Coronary artery (tissue), 2 donors: ENCODE data around the gene RGMA.

Experiments
- DNase-seq: peaks from one replicate; pipeline ENCODE4 v3.0.0-alpha.2; 2017; ENCODE audit warnings: low spot score
- H3K27ac ChIP-seq, 2 donors: fragments of 200-600 bp; sonication (generic); one replicate each; pipeline ENCODE4 v1.5.1; 2016 to 2019
- H3K4me3 ChIP-seq: fragments of 200-600 bp; sonication (generic); 2 replicates; pipeline ENCODE4 v1.5.1; 2016; ENCODE audit warnings: mild to moderate bottlenecking, moderate library complexity
- CTCF ChIP-seq: fragments of 200-600 bp; sonication (generic); IDR thresholded peaks from one replicate; pipeline ENCODE4 v1.5.1; 2019; ENCODE audit warnings: antibody characterized with exemption

Gene RGMA

GRCh38 chr15:93072411-93073394 lies 16.3 kb downstream of the RGMA start:
- no peak for DNase-seq
- Histone ChIP-seq H3K27ac (peak overlapping the region; percentile 58 to 85), H3K4me3 (peak overlapping the region; percentile 87)
- TF ChIP-seq CTCF, result no peak

- DNase-seq, result no peak
- peak overlapping the region; percentile 87 for H3K4me3 ChIP-seq
- no peak for TF ChIP-seq CTCF
- peak overlapping the region; percentile 58 to 85 for H3K27ac ChIP-seq
Observed at GRCh38 chr15:93072011-93072410, 17.0 kb downstream of the RGMA start.

- no peak for DNase-seq
- Histone ChIP-seq H3K4me3 (peak overlapping the region; percentile 87), H3K27ac (peak overlapping the region; percentile 2 to 15)
- TF ChIP-seq CTCF, result no peak
Observed at GRCh38 chr15:93071469-93071936, 17.5 kb downstream of the RGMA start.

GRCh38 chr15:93070551-93071296 lies 18.3 kb downstream of the RGMA start:
- DNase-seq, result no peak
- Histone ChIP-seq H3K27ac (no peak overlapping the region), H3K4me3 (peak overlapping the region; percentile 87)
- TF ChIP-seq CTCF, result no peak

GRCh38 chr15:93070132-93070531 lies 18.9 kb downstream of the RGMA start:
- H3K4me3 ChIP-seq, result no peak overlapping the region
- no peak for DNase-seq
- no peak overlapping the region for H3K27ac ChIP-seq
- no peak for TF ChIP-seq CTCF

GRCh38 chr15:93068581-93069199 lies 20.3 kb downstream of the RGMA start:
- Histone ChIP-seq H3K27ac (peak overlapping the region in 1 of 2 donors; percentile 51), H3K4me3 (no peak overlapping the region)
- DNase-seq, result no peak
- no peak for TF ChIP-seq CTCF
